Cardiac muscle cell (in vitro differentiated cells and primary cell): ENCODE measurements around the gene B3GNT9. TPM values are rescaled to one million over a fixed set of nuclear protein-coding genes. Genes with fewer than 3 reads are reported as not detected.

ENCODE experiments used
- DNase-seq, 2 donors: peaks; one replicate each; pipeline versions ENCODE4 v3.0.0 to v3.0.0-alpha.2; 2010 to 2017; ENCODE audit warnings: low read depth in 1 of 2, low spot score in 1 of 2
- H3K27ac ChIP-seq: fragments of 200-600 bp; sonication (generic); 2 replicates; pipeline ENCODE4 v1.5.1; 2016
- H3K27me3 ChIP-seq: fragments of 200-600 bp; sonication (generic); 2 replicates; pipeline ENCODE4 v1.6.0; 2016; ENCODE audit warnings: control low read depth
- H3K36me3 ChIP-seq: fragments of 200-600 bp; sonication (generic); 2 replicates; pipeline ENCODE4 v1.5.1; 2016; ENCODE audit warnings: control low read depth
- H3K4me1 ChIP-seq: fragments of 200-600 bp; sonication (generic); 2 replicates; pipeline ENCODE4 v1.8.1; 2017; ENCODE audit warnings: low read depth, mild to moderate bottlenecking, mixed run types
- H3K4me3 ChIP-seq: fragments of 200-600 bp; sonication (generic); 2 replicates; pipeline ENCODE4 v1.5.1; 2016; ENCODE audit warnings: mild to moderate bottlenecking
- H3K9me3 ChIP-seq: fragments of 200-600 bp; sonication (generic); 2 replicates; pipeline ENCODE4 v1.5.1; 2017; ENCODE audit warnings: low read depth, mild to moderate bottlenecking, control low read depth
- polyA plus RNA-seq: library from polyadenylated mRNA; unstranded; fragments of >200 nt; fragmentation: Nextera tagmentation; extraction: Ambion mirVana; gene quantifications from 2 replicates; pipeline ENCODE4 v1.2.1, GENCODE V29; 2016
- total RNA-seq: library from RNA; depleted of rRNA; stranded (reverse); fragments of >200 nt; gene quantifications from 2 replicates; pipeline ENCODE4 v1.2.3, GENCODE V29; 2016
- TF ChIP-seq, protein P1 (sequence below): IDR thresholded peaks from 2 replicates; pipeline ENCODE4 v1.5.1; 2012; ENCODE audit warnings: low read depth, mild to moderate bottlenecking, low read length

B3GNT9 gene
- total and polyA plus RNA-seq, 2 experiments from 2014 or later: 18.0 to 34.7 TPM

DNA sequence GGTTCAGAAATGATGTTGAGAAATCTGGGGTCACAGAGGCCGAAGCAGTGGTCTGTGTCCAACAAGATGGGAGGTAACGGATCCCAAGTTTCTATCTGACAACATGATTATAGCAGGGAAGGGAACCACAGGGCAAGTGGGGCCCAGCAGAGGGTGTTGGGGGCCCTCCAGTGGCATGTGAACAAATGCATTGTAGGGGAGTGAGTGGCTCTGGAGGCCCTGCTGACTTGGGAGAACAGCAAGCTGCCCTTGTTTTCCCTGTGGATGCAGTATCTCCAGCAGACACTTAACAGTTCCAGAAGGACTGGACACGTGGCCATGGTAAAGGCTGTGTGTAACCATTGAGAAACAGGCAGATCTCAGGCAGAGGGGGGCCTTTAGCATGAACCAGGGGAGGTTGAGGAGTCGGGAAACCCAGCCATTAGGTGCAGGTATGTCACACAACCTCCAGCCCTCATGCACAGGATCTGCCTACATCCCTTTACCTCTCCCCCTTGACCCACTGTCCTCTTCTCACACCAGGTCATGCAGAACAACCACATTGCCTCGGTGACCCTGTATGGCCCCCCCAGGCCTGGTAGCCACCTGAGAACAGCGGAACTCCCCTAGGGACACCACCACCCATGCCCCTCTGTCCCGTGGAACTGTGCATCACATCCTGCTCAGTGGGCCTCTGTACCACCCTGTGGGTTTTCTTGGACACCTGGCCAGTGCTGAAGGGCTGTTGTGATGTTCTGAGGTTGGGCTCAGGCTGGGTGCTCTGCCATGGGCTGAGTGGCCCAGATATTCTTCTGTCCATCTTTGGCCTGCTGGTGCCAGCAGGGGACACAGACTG, 4.1 kb downstream of the B3GNT9 start:
- H3K36me3 ChIP-seq: peaks cover 19% of the 10 kb centered on the region
- TF ChIP-seq, protein P1, sequence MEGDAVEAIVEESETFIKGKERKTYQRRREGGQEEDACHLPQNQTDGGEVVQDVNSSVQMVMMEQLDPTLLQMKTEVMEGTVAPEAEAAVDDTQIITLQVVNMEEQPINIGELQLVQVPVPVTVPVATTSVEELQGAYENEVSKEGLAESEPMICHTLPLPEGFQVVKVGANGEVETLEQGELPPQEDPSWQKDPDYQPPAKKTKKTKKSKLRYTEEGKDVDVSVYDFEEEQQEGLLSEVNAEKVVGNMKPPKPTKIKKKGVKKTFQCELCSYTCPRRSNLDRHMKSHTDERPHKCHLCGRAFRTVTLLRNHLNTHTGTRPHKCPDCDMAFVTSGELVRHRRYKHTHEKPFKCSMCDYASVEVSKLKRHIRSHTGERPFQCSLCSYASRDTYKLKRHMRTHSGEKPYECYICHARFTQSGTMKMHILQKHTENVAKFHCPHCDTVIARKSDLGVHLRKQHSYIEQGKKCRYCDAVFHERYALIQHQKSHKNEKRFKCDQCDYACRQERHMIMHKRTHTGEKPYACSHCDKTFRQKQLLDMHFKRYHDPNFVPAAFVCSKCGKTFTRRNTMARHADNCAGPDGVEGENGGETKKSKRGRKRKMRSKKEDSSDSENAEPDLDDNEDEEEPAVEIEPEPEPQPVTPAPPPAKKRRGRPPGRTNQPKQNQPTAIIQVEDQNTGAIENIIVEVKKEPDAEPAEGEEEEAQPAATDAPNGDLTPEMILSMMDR: no peak

DNA sequence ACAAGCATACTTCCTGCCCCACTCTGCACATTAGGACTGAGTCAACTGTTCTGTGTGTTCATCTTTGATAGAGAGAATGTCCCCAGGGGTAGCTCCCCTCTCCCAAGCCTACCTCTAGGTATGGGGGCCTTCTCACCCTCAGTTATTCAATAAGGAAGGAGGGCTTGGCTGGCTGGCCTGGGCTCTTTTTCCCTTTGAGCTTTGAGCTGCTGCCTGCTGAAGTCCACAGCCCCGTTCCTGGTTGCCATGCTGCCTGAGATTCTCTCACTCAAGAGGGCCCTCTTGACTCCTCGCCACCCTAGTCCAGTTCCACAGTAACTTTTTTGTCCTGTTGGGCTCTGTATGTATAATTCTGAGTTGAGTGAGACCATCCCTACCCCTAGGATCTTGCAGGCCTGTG, 5.1 kb downstream of the B3GNT9 start:
- H3K4me1 ChIP-seq: no peaks in the 10 kb centered on the region
- no peaks in the 10 kb centered on the region for H3K27me3 ChIP-seq
- H3K36me3 ChIP-seq: peaks cover 20% of the 10 kb centered on the region
- TF ChIP-seq, protein P1: no peak
- no peaks in the 10 kb centered on the region for H3K9me3 ChIP-seq
- H3K4me3 ChIP-seq: no peak overlapping the region
- H3K27ac ChIP-seq: no peak overlapping the region
- no peak for DNase-seq

More for the DNA sequence above, 4.1 kb downstream of the B3GNT9 start:
- Histone ChIP-seq H3K27ac (no peak overlapping the region), H3K9me3 (no peaks in the 10 kb centered on the region), H3K4me3 (no peak overlapping the region), H3K27me3 (peaks cover 2% of the 10 kb centered on the region), H3K4me1 (no peaks in the 10 kb centered on the region)
- no peak for DNase-seq

DNA sequence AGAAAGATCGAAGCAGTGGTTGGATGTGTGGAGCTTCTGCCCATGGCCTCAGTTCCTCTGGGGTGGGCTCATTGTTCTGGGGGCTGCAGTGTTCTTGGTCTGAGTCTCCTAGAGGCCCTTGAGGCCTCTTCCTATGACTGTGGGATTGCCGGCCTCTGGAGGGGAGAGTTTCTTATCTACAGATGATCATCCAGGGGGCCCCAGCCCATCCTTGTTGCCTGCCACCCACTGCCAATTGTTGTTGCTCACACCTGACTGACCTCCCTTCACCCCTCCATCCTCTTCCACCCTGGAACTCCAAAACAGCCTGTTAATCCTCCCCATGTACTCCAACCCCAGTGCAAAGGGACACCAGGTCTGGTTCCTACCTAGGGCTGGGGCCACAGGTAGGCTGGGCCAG, 5.9 kb downstream of the B3GNT9 start:
- H3K4me3 ChIP-seq: no peak overlapping the region
- no peaks in the 10 kb centered on the region for H3K27me3 ChIP-seq
- TF ChIP-seq, protein P1: no peak
- H3K4me1 ChIP-seq: no peaks in the 10 kb centered on the region
- H3K27ac ChIP-seq: no peak overlapping the region
- H3K9me3 ChIP-seq: no peaks in the 10 kb centered on the region
- H3K36me3 ChIP-seq: peaks cover 28% of the 10 kb centered on the region
- no peak for DNase-seq

DNA sequence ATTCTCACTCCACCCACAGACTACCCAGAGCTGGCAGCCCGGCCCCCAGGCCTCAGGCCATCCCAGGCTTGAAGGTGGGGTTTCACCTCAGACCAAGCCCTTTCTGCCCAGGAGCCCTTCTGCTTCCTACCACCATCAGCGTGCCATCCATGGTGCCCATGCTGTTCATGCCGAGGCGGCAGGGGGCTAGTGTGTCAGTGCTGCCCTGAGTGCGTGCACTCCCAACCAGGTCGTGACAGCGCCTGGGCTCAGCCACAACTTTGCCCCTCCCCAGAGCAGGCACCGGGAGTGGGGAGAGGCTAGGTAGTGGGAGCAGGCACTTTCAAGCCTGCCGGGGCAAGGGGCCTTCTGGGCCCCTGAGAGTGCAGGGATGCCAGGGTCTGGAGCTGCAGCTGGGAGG, 8.5 kb downstream of the B3GNT9 start:
- no peak overlapping the region for H3K27ac ChIP-seq
- DNase-seq: no peak
- H3K4me3 ChIP-seq: no peak overlapping the region
- no peaks in the 10 kb centered on the region for H3K9me3 ChIP-seq
- H3K4me1 ChIP-seq: peaks cover 8% of the 10 kb centered on the region
- TF ChIP-seq, protein P1: no peak
- H3K27me3 ChIP-seq: no peaks in the 10 kb centered on the region
- peaks cover 28% of the 10 kb centered on the region for H3K36me3 ChIP-seq

DNA sequence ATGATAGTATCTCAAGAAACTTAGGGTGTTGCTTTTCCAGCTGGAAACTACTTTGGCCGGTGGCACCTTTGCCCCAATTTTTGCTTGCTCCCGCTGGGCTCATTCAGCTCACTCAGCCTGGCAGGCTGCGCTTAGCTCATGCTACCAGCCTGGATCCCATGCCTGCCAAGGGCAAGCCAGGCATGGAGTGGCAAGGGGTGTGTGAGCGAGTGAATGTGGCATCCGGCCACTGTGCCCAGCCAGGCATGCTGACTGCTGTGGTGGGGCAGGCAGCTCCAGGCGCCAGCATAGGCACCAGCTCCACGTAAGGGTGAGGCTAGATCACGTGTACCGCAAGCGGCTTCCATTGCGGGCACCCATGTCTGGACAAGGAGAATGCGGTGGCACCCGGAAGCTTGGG, 9.4 kb downstream of the B3GNT9 start:
- no peaks in the 10 kb centered on the region for H3K9me3 ChIP-seq
- no peak for DNase-seq
- H3K4me3 ChIP-seq: no peak overlapping the region
- H3K36me3 ChIP-seq: peaks cover 26% of the 10 kb centered on the region
- TF ChIP-seq, protein P1: no peak
- H3K4me1 ChIP-seq: peaks cover 8% of the 10 kb centered on the region
- H3K27ac ChIP-seq: no peak overlapping the region
- H3K27me3 ChIP-seq: no peaks in the 10 kb centered on the region
